HT-29 (cell line): ENCODE results near the gene EDN2. TPM values are rescaled to one million over a fixed set of nuclear protein-coding genes. Genes with fewer than 3 reads are reported as not detected.

ENCODE experiments used
- DNase-seq: peaks from one replicate; pipeline ENCODE4 v3.0.0-alpha.2; 2015; ENCODE audit warnings: low spot score
- total RNA-seq: library from RNA; depleted of rRNA; stranded (reverse); fragments of >200 nt; shearing (Covaris generic); gene quantifications from 2 replicates; pipeline ENCODE4 v1.2.3, GENCODE V29; 2014

Gene EDN2
- total RNA-seq, 1 experiment from 2014 or later: 0.46 TPM

DNA sequence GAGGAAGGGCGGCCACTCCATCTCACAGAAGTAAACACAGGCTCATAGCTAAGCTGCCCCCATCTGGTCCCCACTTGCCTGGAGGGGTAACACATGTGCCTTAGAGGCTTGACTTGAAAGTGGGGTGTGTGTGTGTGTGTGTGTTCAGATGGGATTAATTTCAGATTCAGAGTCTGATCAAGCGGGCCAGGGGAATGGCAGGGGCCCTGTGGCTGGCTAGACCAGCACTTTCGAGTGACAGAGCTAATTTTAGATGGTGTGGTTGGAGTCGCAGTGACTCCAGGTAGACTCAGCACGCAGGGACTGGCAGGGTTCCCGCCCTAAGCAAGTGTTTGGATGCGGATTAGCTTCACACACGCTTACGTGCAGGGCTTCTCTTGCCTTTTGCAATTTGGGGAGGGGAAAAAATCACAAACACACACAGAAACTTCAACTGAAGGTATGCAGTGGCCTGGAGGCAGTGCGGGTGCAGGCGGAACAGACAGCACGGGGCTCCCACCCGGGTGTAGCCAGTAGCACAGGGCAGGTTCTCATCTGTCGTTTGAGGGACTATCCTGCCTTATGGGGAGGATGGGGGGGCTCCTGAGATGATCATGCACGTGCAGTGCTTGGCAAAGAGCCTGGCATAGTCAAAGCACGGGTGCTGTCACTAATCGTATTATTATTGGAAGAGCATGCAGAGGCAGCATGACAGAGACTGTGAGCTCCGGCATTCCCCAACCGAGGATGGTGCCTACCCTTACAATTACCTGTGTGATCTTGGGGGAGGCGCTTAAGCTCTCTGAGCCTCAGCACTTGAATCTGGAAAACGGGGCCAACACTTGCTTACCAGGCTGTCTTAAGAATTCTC lies 1.3 kb downstream of the EDN2 start:
- no peak for DNase-seq

DNA sequence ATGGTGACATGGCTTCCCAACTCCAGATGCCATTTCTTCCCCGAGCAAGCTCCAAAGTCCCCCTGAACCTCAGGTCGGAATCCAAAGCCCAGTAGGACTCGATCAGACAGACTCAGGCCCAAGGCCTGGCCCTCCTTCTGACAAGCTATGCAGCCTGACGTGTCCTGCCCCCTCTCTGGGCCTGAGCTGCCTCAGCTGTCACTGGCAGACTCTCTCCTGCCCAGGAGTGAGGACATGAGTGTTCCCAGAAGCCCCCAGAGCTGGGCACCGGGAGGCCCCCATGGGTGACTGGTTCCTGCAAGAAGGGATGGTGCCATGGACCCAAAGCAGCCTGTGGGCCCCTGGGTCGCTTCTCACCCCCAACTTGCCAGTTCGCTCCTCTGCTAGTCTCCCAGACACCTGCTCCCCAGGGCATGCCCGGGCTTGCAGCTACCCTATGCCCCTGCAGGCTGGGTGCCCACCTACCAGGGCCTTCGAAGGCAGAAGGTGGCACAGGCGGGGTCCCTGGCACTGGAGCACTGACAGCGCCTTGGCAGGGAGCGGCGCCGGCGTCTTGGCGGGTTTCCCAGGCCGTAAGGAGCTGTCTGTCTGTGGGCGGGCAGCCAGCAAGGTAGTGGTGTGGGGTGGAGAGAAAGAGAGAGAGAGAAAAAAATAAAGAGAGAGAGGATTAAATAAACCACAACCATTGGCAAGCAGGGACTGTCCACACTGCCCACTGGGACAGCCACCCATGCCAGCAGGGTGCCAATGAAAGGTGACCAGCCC lies 2.3 kb downstream of the EDN2 start:
- DNase-seq: peak; percentile 42

DNA sequence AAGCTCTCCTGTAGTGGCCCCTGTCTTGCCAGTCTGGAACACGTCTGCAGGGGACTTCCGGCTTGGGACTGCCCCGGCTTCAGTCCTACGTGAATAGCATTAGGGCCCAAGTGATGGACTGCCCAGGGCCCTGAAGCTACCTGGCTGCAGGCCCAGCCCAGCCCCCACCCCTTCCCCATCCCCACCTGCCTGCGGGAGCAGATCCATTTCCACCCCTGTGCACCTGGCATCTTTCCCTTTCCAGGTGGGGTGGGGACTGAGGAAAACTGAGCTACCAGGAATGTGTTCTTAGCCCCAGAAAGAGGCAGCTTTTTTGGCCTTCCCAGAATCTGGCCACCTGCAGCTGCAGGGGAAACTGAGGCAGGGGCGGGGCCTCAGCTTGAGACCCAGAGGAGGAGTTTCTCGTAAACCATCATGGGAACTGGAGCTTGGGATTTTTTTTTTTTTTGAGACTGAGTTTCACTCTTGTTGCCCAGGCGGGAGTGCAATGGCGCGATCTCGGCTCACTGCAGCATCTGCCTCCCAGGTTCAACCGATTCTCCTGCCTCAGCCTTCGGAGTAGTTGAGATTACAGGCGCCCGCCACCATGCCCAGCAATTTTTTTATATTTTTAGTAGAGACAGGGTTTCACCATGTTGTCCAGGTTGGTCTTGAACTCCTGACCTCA lies 3.2 kb downstream of the EDN2 start:
- DNase-seq: no peak

DNA sequence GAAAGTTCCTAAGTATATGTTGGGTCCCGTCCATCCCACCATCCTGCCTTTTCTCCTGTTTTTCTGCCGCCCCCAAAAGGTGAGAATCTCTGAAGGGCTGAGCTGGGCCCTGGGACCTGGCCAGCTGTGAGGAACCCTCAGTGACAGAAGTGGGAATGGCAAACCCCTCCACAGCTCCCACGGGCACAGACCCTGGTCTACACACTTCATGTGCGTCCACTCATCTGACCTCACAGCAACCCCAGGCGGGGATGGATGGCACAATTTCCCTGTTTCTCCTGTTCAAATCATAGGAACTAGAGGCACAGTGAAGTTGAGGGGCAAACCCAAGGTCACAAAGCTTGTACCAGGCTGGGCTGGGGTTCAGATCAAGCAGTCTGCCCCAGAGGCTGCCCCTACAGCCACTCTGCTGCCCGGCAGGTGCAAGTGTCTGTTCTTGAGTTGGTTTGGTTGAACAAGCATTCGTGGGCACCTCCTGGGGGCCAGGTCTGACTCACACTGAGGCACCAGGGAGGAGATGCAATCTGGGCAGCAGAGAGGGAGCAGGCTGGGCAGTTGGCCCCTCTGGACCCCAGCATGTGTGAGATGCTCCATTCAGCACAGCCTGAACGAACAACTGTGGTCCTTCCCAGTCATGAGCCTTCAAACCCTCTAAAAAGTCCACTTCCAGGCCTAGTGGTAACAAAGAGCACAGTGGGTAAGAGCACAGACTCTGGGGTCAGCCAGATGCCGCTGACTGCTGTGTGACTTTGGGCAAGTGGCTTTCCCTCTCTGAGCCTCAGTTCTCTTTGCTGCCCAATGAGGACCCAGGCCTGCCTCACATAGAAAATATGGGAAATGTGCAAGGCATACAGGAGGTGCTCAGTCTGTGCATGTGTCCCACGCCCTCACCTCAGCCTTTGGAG lies 4.0 kb downstream of the EDN2 start:
- no peak for DNase-seq

DNA sequence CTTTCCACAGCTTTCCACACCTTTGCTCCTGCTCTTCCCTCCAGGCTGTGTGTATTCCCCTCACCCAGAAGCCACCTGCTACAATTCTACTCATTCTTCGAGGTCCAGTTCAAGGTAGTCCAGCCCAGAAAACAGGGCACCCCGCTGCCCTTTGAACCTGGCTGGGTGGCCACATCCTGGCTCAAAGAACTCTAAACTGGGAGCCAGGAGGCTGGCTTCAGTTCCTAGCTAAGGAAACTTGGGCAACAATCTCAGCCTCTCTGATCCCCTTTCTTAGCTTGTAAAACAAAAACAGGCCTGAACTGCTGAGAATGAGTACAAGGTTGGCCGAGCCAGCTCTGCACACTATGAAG lies 4.7 kb downstream of the EDN2 start:
- no peak for DNase-seq

DNA sequence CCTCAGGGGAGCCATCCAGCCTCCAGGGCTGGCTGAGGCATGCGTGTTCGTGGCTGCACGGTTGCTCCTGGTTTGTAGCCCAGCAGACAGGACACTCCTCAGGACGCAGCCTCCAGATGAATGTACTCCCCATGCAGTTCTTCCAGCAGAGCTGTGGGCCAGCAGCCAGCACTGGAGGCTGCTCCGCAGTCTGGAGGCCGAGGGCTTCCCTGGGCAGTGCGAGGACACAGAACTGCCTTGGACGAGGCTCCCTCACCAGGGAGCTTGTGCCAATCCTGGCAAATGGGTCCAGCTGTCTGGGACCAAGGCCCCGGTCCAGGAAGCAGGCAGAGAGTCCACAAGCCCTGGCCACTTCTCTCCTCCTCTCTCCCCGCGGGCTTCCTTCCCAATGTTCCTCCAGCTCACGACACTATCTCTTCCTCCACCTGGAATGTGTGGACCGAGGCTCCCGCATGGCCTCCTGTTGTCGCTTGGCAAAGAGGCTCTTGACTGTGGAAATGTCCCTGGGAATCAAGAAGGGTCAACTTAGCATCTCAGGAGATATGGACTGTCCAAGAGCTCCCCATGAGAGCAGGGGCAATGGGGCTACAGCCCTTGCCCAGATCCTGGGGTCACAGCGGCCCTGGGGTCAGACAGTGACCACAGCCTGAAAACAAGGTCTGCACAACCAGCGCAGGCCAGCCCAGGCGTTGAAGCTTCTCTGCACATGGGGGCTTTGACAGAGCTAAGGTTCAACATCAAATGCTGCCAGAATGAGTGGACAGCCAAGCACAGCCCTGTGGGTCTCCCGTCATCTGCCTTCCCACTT lies 5.3 kb downstream of the EDN2 start:
- no peak for DNase-seq

DNA sequence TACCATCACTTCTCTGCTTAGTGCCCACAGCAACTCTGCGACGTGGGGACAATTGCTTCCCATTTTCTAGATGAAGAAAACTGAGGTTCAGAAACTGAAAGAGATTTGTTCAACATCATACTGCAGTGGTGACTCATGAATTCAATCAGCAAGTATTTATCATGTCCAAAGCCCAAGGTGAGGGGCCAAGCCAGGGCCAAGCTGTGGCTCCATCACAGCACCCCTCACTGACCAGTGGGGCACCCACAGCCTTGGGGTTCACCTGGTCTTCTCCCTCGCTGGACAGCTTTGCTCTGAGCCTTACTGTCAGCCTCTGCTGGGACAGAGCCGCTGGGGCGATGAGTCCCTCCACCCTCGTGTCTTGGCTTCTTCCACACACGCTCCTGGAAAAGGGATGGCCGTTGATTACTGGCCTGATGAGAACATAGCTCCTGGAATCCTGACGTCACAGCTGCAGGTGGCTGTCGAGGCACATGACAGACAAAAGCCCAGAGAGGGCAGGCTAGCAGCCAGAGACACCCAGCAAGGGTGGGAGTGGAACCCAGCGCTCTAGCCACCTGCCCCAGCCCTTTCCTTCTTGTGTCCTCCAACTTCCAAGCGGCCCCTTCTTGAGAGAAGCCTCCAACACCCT lies 6.2 kb downstream of the EDN2 start:
- DNase-seq: no peak

DNA sequence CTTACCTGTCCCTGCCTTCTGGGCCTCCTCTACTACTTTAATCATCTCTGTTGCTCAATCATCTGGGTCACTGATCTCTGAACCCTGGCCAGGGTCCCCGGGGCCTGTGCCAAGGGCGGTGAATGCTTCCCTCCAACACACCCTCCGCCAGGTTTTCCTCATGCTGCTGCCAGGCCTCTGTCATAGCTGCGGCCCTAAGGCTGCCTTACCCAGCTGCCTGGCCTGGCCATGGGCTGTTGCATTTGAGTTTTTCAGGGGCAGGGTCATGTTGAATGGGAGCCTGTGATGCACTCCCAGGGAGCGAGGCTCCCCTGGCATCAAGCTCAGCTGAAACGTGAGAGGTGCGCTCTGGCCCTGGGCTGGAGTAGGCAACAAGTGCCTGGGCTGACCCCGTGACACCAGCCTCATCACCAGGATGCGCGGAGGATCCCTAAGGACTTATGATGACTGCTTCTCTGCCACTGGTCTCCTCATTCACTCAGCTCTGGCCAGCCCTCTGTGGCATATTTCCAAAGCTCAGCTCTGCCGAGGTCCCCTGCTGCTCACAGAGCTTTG lies 7.6 kb downstream of the EDN2 start:
- DNase-seq: no peak

DNA sequence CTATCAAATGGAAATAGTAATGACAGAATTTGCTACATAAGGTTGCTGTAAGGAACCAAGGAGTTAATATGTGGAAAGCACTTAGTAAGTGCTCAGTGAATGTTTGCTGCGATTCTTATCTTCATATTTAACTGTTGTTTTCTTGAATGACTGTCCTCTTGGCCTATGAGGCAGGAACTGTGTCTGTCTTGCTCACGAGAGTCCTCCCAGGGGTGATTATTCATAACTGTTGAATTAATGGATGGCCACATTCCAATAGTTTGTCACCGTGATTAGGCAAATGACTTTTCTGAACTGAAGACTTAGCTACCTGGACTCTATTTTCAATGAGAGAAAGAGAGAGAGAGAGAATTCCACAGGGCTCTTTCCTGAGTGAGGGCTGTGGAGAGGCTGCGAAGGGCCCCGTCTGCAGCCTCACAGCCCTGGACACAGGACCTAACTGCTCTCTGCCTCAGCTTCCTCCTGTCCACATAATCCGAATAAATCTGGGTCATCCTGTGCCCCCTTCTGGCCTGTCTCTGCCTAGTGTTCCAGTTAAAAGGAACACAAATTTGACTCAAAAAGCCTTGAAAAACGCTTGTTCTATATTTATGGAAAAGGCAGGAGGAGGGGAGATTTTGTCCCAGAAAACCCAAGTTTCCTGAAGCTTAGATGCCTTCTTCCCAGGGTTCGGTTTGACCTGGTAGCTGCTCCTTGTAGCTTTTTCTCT lies 8.5 kb downstream of the EDN2 start:
- DNase-seq: no peak

DNA sequence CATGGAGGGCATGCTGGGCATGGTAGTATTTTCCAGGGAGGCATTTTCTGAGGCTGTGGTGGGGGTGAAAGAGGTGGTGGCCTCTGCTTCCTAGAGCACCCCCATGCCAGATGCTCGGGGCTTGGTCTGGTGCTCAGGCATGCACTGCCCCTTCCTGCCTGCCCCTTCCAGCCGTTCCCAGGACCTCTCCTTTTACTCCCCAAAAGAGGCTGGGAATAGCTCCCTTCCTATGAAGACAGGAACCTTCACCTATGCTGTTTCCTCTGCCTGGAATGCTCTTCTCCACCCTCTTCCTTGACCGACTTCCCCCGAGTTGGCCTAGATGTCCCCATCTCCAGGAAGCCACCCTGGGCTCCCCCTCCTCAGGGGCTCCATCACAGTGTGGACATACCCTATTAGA lies 9.1 kb downstream of the EDN2 start:
- no peak for DNase-seq

DNA sequence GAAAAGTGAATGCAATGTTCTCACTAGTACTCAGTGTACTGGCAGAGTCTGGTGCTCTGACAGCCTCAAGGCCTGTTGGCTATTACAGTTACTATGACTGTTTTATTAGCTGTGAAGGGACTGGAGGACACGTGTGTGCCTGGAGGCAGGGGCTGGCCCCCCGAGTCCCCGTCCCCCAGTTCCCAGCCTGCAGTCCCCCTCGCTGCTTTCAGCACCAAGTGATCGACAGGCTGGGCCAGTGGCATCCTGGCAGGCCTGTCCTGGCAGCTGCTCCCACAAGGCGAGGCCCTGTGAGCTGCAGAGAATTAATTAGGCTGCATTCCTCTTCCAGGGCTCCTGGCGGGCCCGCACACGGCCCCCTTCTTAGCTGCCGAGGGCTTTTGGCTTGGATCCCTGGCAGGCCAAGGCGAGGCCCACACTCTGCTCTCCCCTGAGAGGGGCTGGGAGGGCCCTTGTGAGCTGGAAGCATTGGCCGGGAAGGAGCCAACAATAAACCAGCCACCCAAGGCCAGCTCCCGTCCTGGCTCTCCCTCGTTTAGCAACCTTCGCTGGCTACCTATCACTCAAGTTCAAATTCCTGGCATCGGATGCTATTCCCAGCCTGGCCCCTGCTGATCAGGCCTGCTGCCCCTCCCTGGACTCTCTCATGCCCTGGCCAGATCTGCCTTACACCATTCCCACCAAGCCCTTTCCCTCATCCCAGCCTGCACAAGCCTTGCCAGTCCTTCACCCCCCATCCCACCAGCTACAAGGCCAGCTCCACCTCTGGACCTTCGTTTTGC lies 9.8 kb downstream of the EDN2 start:
- no peak for DNase-seq

DNA sequence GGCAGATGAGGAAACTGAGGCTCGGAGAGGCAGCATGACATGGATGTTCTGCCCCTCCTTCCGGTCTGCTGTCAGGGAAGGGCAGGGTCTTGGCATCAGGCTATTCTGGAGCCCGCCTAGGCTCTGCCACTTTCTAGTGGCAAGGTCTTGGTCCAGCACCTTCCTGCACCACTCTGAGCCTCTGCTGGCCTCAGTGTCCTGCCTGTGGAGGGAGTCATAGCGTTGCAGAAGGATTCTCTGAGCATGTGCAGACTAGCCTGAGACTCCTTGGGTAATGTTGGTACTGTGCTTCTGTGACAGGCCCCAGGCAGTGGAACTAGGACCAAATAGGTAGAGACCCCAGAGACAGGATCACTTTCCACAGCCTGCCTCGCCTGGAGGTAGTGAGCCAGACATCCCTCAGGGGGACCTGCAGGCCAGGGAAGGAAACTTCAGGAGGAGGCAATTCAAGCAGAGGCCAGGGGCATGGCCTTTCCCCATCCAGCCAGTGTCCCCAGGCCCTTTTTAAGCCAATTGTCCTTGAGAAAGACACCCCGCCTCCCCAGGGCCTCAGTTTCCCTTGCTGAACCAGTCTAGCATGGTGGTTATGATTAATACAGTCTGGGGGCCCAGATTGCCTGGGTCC lies 10.6 kb downstream of the EDN2 start:
- DNase-seq: no peak

DNA sequence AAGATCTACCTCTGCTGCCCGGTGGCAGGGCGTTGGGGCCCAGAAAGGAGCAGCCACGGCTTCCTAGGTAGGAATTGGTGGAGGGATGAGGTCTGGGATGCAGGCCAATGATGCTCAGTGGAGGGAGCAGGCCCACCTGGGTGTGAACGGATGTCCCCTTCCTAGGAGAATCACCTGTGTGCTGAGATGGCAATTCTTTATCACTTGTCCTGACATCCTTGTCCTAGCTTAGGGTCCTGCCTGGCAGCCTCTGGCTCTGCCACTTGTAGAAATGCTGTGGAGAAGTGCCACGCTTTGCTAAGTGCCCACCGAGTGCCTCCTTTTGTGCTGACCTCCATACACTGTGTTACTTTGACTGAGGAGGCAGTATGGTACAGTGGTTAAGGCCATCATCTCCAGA lies 12.8 kb downstream of the EDN2 start:
- no peak for DNase-seq

DNA sequence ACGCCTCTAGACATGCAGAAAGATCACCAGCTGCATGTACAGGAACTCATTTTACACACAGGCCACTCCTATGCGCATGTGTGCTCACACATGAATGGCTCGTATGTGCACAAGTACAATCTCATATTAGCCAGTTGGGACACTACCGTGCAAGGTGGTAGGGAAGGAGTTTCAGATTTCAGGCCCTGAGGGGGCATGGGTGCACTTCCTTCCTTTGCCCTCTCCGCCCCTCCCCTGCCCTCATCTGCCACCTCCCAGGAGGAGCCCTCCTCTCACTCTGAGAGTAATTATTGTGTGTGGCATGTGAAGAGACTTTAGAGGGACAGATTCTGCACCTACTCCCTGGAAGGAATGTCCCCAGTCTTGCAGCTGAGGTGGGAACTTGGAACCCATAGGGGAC lies 14.8 kb downstream of the EDN2 start:
- no peak for DNase-seq

DNA sequence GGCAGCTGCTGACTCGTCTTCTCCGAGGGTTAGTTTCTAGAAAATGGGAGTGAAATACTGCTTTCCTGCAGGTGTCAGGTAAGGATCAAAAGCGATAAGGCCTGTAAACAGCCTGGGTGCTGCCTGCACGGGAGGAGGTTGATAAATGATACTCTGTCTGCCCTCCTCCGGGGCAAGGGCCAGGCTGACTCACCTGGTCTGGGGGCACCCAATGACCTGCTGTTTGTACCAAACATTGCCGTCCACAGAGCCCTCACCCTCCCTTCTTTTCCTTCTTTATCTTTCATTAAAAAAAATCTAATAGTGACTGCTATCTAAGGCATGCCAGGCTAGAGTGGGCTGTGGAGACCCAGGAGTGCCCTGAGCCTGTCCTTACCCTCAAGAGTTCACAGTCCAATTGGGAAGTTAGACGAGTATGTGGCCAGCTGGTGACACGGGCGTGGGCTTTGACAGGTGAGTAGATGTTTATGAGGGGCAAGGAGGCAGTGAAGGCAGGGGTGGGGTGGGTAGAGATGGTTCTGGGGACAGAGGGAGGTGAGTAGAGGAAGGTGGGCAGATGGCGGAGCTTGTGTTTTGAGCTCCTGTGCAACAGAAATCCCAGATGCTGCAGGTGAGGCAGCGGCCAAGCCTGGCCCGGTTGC lies 16.2 kb downstream of the EDN2 start:
- DNase-seq: no peak

DNA sequence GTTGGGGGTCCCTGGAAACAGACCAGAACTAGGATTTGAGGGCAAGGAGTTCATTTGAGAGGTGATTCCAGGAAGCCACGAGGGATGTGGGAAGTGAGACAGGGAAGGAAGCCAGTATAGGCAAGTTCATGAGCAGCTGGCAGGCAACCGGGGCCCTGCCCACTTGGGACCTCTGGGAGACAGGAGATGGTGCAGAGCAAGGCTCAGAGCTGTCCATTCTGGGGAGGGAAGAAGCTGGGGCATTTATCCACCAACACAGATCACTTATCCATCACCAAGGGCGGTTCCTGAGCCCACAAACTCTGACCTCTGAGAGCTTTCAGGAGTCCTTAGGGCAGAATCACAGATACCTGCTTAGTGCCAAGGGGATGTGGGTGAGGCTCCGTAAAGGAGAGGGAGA lies 16.8 kb downstream of the EDN2 start:
- DNase-seq: no peak

DNA sequence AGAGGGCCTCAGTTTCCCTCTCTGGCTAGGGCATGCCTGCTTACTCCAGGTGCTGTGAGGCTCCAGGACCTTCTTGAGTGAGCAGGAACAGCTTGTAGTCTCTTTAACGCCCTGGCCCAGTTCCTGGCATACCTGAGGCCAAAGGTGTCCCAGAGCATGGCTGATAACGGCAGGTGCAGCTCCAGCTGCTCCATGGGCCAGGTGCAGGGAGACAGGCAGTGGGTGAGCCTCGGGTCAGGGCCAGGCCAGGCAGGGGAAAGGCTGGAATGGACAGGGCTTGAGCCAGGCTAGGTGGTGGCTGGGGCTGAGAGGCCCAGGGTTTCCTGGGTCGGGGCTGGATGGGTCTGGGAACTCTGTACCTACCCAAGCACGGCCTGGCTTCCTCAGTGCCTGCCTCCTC lies 18.3 kb downstream of the EDN2 start:
- no peak for DNase-seq
